Endothelial cell (in vitro differentiated cells): ENCODE results near the gene BCAR3. TPM values are rescaled to one million over a fixed set of nuclear protein-coding genes. Genes with fewer than 3 reads are reported as not detected.

ENCODE experiments used
- DNase-seq: peaks from one replicate; pipeline ENCODE4 v3.0.0; 2021; ENCODE audit warnings: low spot score
- H3K27ac Mint-ChIP-seq: one replicate; pipeline ENCODE4 v1.8.0; 2021; ENCODE audit warnings: mixed read lengths, inconsistent platforms; ENCODE audit not compliant: unreplicated experiment
- H3K27me3 Mint-ChIP-seq: one replicate; pipeline ENCODE4 v1.8.0; 2021; ENCODE audit warnings: mild to moderate bottlenecking, moderate library complexity, mixed read lengths, inconsistent platforms; ENCODE audit not compliant: unreplicated experiment
- H3K36me3 Mint-ChIP-seq: one replicate; pipeline ENCODE4 v1.8.0; 2021; ENCODE audit warnings: mild to moderate bottlenecking, low read depth, mixed read lengths, inconsistent platforms; ENCODE audit not compliant: unreplicated experiment
- H3K4me1 Mint-ChIP-seq: one replicate; pipeline ENCODE4 v1.8.0; 2021; ENCODE audit warnings: mild to moderate bottlenecking, mixed read lengths, inconsistent platforms; ENCODE audit not compliant: unreplicated experiment
- H3K4me3 Mint-ChIP-seq: one replicate; pipeline ENCODE4 v1.8.0; 2021; ENCODE audit warnings: mild to moderate bottlenecking, mixed read lengths, inconsistent platforms; ENCODE audit not compliant: unreplicated experiment
- H3K9me3 Mint-ChIP-seq: one replicate; pipeline ENCODE4 v1.8.0; 2021; ENCODE audit warnings: mixed read lengths, inconsistent platforms; ENCODE audit not compliant: unreplicated experiment
- total RNA-seq: library from RNA; stranded (reverse); fragmentation: NEBNext Ultra II Directional; extraction: Animal tissue kit (Norgen Biotek cat#: 25700); gene quantifications from one replicate; pipeline ENCODE4 v1.2.1, GENCODE V29; 2021; ENCODE audit not compliant: unreplicated experiment
- TF ChIP-seq, protein P1 (sequence below): fragments of 200-600 bp; sonication (generic); IDR thresholded peaks from one replicate; pipeline ENCODE4 v1.5.0; 2021; ENCODE audit warnings: antibody characterized with exemption; ENCODE audit not compliant: unreplicated experiment

Gene BCAR3
- total RNA-seq, 1 donor from 2014 or later, result 19.9 TPM

DNA sequence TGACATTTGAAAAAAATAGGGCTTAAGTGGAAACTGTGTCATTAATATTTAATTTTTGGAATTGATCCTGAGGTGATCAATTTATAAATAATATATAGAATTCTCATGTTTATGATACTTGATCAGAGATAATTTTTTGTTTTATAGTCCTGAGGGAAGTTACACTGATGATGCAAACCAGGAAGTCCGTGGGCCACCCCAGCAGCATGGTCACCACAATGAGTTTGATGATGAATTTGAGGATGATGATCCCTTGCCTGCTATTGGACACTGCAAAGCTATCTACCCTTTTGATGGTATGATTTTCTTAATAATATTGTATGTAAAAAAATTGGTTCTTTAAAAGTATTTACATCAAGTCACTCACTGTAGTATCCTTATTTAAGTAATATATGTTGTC, 132.5 kb downstream of the BCAR3 start:
- Mint-ChIP-seq H3K27me3 (peaks cover 2% of the 10 kb centered on the region), H3K36me3 (peaks cover 28% of the 10 kb centered on the region), H3K4me3 (no peak overlapping the region), H3K9me3 (no peaks in the 10 kb centered on the region), H3K27ac (no peak overlapping the region), H3K4me1 (peaks cover 30% of the 10 kb centered on the region)
- no peak for DNase-seq
- TF ChIP-seq, protein P1, sequence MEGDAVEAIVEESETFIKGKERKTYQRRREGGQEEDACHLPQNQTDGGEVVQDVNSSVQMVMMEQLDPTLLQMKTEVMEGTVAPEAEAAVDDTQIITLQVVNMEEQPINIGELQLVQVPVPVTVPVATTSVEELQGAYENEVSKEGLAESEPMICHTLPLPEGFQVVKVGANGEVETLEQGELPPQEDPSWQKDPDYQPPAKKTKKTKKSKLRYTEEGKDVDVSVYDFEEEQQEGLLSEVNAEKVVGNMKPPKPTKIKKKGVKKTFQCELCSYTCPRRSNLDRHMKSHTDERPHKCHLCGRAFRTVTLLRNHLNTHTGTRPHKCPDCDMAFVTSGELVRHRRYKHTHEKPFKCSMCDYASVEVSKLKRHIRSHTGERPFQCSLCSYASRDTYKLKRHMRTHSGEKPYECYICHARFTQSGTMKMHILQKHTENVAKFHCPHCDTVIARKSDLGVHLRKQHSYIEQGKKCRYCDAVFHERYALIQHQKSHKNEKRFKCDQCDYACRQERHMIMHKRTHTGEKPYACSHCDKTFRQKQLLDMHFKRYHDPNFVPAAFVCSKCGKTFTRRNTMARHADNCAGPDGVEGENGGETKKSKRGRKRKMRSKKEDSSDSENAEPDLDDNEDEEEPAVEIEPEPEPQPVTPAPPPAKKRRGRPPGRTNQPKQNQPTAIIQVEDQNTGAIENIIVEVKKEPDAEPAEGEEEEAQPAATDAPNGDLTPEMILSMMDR, result no peak

DNA sequence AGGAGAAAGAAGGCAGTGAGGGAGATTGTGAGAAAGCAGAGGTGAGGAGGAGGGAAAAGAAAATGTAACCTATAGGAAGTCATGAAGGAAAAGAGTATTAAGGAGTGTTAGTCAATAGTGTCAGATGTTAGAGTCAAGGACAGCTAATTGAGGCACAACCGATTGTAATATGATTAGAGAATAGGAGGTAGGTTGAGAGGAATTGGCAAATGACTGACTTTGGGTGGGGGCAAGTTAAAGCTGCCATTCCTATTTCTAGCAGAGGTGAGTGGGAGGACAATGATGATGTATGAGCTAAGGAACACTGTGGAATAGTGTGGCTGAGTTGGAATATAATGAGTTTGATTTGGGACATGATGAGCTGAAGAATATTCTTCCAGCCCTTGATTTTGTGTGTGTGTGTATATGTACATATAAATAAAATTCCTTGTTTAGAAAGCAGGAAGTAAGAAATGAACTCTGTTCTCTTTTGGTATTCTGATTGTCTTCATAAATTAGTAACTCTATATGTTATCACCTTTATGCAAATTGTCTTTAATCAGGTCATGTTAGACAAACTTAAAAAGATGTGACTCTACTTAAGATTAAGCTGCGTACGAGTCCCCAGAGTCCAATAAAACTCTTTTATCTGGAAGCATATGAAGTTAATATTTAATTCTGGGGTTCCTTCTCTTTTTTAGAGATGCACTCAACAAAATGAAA, 135.3 kb downstream of the BCAR3 start:
- Mint-ChIP-seq H3K36me3 (peaks cover 21% of the 10 kb centered on the region), H3K9me3 (no peaks in the 10 kb centered on the region), H3K4me3 (no peak overlapping the region), H3K27ac (peak overlapping the region; percentile 7), H3K27me3 (no peaks in the 10 kb centered on the region), H3K4me1 (peaks cover 8% of the 10 kb centered on the region)
- no peak for DNase-seq
- TF ChIP-seq, protein P1, result no peak

- H3K27me3 Mint-ChIP-seq, result no peaks in the 10 kb centered on the region
- H3K4me3 Mint-ChIP-seq, result no peak overlapping the region
- H3K27ac Mint-ChIP-seq, result no peak overlapping the region
- H3K36me3 Mint-ChIP-seq, result peaks cover 8% of the 10 kb centered on the region
- no peak for DNase-seq
- TF ChIP-seq, protein P1, result no peak
- peaks cover 9% of the 10 kb centered on the region for H3K4me1 Mint-ChIP-seq
- no peaks in the 10 kb centered on the region for H3K9me3 Mint-ChIP-seq
Observed at GRCh38 chr1:93542398-93542797, 139.2 kb downstream of the BCAR3 start.

DNA sequence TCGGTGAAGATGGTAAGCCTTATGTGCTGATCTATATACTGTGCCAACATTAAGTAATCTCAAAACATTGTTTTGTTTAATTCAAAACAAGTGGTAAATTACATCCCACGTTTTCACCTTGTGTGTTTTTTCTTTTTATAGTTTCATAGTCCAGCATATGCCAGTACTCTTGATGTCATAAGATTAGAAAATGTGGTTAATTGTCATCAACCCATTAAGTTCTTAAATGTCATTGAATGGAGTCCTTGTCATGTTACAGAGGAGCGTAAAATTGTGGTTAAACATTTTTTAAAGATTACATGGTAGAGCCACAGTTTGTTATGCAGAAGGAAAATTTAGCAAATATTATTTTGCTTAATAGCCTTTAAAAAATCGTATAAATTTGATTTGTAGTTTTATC, 140.6 kb downstream of the BCAR3 start:
- no peaks in the 10 kb centered on the region for H3K9me3 Mint-ChIP-seq
- H3K4me1 Mint-ChIP-seq, result peaks cover 9% of the 10 kb centered on the region

GRCh38 chr1:93537924-93538323, 143.7 kb downstream of the BCAR3 start:
- TF ChIP-seq, protein P1, result no peak
- no peak for DNase-seq
- Mint-ChIP-seq H3K4me3 (no peak overlapping the region), H3K9me3 (no peaks in the 10 kb centered on the region), H3K36me3 (no peaks in the 10 kb centered on the region), H3K27ac (no peak overlapping the region), H3K4me1 (peaks cover 9% of the 10 kb centered on the region), H3K27me3 (no peaks in the 10 kb centered on the region)

More for the DNA sequence above, 140.6 kb downstream of the BCAR3 start:
- Mint-ChIP-seq H3K27me3 (no peaks in the 10 kb centered on the region), H3K36me3 (peaks cover 5% of the 10 kb centered on the region), H3K27ac (no peak overlapping the region), H3K4me3 (no peak overlapping the region)
- DNase-seq, result no peak
- TF ChIP-seq, protein P1, result no peak
